PC-9 (cell line): ENCODE measurements around the gene AHCYL2.

ENCODE experiments used
- EZH2 ChIP-seq: fragments of 200-600 bp; sonication (generic); IDR thresholded peaks from 2 replicates; pipeline ENCODE4 v1.8.0; 2017; ENCODE audit warnings: antibody characterized with exemption, low read depth
- TF ChIP-seq, protein P1 (sequence below): fragments of 200-600 bp; sonication (generic); conservative IDR thresholded peaks from 2 replicates; pipeline ENCODE4 v1.6.1; 2017; ENCODE audit warnings: mixed run types, antibody characterized with exemption, mild to moderate bottlenecking, moderate library complexity

DNA sequence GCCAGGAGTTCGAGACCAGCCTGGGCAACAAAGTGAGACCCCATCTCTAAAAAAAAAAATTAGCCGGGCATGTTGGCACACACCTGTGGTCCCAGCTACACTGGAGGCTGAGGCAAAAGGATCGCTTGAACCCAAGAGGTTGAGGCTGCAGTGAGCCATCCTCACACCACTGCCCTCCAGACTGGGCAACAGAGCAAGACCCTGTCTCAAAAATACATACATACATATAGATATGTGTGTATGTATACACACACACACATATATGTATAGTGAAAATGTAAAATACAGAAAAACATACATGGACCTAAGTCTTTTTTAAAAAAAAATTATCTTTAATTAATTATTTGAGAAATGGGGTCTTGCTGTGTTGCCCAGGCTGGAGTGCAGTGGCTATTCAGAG, 30.9 kb upstream of the AHCYL2 start:
- TF ChIP-seq, protein P1, sequence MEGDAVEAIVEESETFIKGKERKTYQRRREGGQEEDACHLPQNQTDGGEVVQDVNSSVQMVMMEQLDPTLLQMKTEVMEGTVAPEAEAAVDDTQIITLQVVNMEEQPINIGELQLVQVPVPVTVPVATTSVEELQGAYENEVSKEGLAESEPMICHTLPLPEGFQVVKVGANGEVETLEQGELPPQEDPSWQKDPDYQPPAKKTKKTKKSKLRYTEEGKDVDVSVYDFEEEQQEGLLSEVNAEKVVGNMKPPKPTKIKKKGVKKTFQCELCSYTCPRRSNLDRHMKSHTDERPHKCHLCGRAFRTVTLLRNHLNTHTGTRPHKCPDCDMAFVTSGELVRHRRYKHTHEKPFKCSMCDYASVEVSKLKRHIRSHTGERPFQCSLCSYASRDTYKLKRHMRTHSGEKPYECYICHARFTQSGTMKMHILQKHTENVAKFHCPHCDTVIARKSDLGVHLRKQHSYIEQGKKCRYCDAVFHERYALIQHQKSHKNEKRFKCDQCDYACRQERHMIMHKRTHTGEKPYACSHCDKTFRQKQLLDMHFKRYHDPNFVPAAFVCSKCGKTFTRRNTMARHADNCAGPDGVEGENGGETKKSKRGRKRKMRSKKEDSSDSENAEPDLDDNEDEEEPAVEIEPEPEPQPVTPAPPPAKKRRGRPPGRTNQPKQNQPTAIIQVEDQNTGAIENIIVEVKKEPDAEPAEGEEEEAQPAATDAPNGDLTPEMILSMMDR, result no peak
- TF ChIP-seq EZH2, result no peak
